ENCODE data around the gene CMC1.

Gene CMC1

GRCh38 chr3:28349469-28350000 is 108.1 kb downstream of the CMC1 start:
- DNase-seq (ENCODE audit: extremely low read depth in 1 of 2, low read depth in 1 of 2) = no peak

Data from activated CD8-positive, alpha-beta memory T cell treated with anti-CD3 and anti-CD28 coated beads for 1 hour (primary cell).